Breast epithelium (tissue), 4 donors: ENCODE data around the gene POGLUT2. TPM values are rescaled to one million over a fixed set of nuclear protein-coding genes. Genes with fewer than 3 reads are reported as not detected.

Experiments used
- DNase-seq, 2 donors: peaks; one replicate each; pipeline ENCODE4 v3.0.0-alpha.2; 2019; ENCODE audit warnings: low spot score in 2 of 2
- H3K27ac ChIP-seq, 2 donors: fragments of 200-600 bp; sonication (generic) in 1 of 2; one replicate each; pipeline ENCODE4 v1.5.1; 2016 to 2019; ENCODE audit warnings: mild to moderate bottlenecking in 1 of 2
- H3K27me3 ChIP-seq, 2 donors: fragments of 200-600 bp; sonication (generic) in 1 of 2; one replicate each; pipeline versions ENCODE4 v1.5.1 to v1.6.0; 2017 to 2019; ENCODE audit warnings: control low read depth in 1 of 2, mild to moderate bottlenecking in 1 of 2
- H3K36me3 ChIP-seq: fragments of 200-600 bp; one replicate; pipeline ENCODE4 v1.5.1; 2019
- H3K4me1 ChIP-seq, 2 donors: fragments of 200-600 bp; sonication (generic); one replicate each; pipeline ENCODE4 v1.5.1; 2016 to 2019; ENCODE audit warnings: control low read depth in 1 of 2
- H3K4me3 ChIP-seq, 3 donors: fragments of 200-600 bp; sonication (generic); 1 replicate in 2 of 3; 2 replicates in 1 of 3; pipeline ENCODE4 v1.5.1; 2016 to 2019; ENCODE audit warnings: mild to moderate bottlenecking in 3 of 3, moderate library complexity in 2 of 3
- H3K9me3 ChIP-seq, 2 donors: fragments of 200-600 bp; sonication (generic) in 1 of 2; one replicate each; pipeline ENCODE4 v1.5.1; 2016 to 2019; ENCODE audit warnings: control low read depth in 1 of 2
- CTCF ChIP-seq, 3 donors: fragments of 450-650 bp; IDR thresholded peaks; one replicate each; pipeline ENCODE4 v1.5.1; 2016 to 2017; ENCODE audit warnings: antibody characterized with exemption in 3 of 3, mild to moderate bottlenecking in 3 of 3, moderate library complexity in 3 of 3
- POLR2A ChIP-seq: fragments of 450-650 bp; IDR thresholded peaks from one replicate; pipeline ENCODE4 v1.6.1; 2016; ENCODE audit warnings: antibody characterized with exemption, mild to moderate bottlenecking, moderate library complexity
- POLR2AphosphoS5 ChIP-seq, 3 donors: sonication (generic); formaldehyde crosslinking; IDR thresholded peaks; one replicate each; pipeline ENCODE4 v1.6.1; 2017; ENCODE audit warnings: antibody characterized with exemption in 3 of 3
- intact Hi-C: fragments of 100-400 bp; cut with DNase I; formaldehyde crosslinking; loops from one replicate; pipeline ENCODE4 v1.15.1; 2023; ENCODE audit warnings: low total_unique reads
- total RNA-seq, 3 donors: library from RNA; depleted of rRNA; stranded (reverse); fragments of >200 nt; gene quantifications; one replicate each; pipeline ENCODE4 v1.1.0, GENCODE V29; 2016

Gene POGLUT2
- total RNA-seq, 3 donors from 2014 or later, result 3.2 to 5.9 (median 5.9) TPM

DNA sequence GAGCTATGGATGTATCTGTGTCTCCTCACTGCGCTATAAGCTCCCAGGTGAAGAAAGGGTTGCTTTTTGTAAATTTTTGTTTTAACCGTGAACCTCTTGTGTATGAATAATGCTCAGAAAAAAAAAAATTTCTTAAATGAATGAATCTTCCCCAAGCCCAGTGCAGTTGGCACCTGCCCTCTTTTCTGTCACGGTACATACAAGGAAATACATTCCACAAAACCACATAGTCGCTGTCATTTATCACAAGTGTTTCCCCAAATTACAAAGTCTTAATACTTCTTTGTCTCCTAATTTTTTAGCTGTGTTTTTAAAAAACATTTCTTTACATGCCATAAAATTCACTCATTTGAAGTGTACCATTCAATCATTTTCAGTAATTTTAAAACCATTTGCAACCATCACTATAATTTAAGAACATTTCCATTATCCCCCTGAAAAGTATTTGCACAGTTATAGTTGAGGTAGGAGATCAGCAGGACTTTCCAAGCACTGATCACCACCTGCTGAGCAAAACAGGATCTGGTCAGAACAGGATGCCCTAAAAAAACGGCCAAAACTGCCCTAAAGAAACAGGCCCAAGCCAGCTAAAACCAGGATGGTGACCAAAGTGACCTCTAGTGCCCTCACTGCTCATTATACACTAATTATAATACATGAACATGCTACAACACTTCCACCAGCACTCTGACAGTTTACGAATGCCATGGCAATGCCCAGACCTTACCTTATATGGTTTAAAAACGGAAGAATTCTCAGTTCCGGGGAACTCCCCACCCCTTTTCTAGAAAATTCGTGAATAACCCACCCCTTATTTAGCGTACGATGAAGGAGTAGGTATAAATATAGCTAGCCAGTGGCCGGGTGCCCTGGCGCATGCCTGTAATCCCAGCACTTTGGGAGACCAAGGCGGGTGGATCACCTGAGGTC, 23.9 kb downstream of the POGLUT2 start:
- Histone ChIP-seq H3K27ac (no peak overlapping the region), H3K9me3 (no peaks in the 10 kb centered on the region), H3K4me3 (peak overlapping the region in 1 of 3 donors; percentile 76), H3K27me3 (no peaks in the 10 kb centered on the region), H3K36me3 (no peaks in the 10 kb centered on the region), H3K4me1 (no peaks in the 10 kb centered on the region)
- no peak for DNase-seq
- intact Hi-C loops, result no loop called here
- TF ChIP-seq POLR2A (no peak), CTCF (IDR thresholded peaks at IDR 0.05) (no peak), POLR2AphosphoS5 (IDR thresholded peaks at IDR 0.05) (no peak)

- no peak for TF ChIP-seq CTCF (IDR thresholded peaks at IDR 0.05)
- TF ChIP-seq POLR2AphosphoS5 (IDR thresholded peaks at IDR 0.05), result no peak
- no peak for TF ChIP-seq POLR2A
- Histone ChIP-seq H3K4me1 (no peaks in the 10 kb centered on the region), H3K27ac (peak overlapping the region; percentile 87 to 93), H3K27me3 (no peaks in the 10 kb centered on the region), H3K9me3 (no peaks in the 10 kb centered on the region), H3K36me3 (no peaks in the 10 kb centered on the region), H3K4me3 (peak overlapping the region; percentile 65 to 76 (median 74))
- DNase-seq, result no peak
- intact Hi-C loops, result no loop called here
Observed at GRCh38 chr13:102774214-102774568, 24.6 kb downstream of the POGLUT2 start.

GRCh38 chr13:102773441-102774213, 25.1 kb downstream of the POGLUT2 start, which contains the start of gene TEX30:
Gene TEX30 (minus strand): TSS chr13:102773786. CDS start chr13:102770026, 3,760 bp downstream.
- Histone ChIP-seq H3K4me3 (peak within 1 kb of the TSS; percentile 65 to 76 (median 74)), H3K9me3 (no peaks in the 10 kb centered on the region), H3K36me3 (no peaks in the 10 kb centered on the region), H3K4me1 (no peaks in the 10 kb centered on the region), H3K27ac (peak within 1 kb of the TSS; percentile 87 to 93), H3K27me3 (no peaks in the 10 kb centered on the region)
- peak; percentile 59 to 71 for DNase-seq
- TF ChIP-seq POLR2AphosphoS5 (IDR thresholded peaks at IDR 0.05), result peak; percentile 59 to 74 (median 63)
- peak in 1 of 3 donors; percentile 11 for TF ChIP-seq CTCF (IDR thresholded peaks at IDR 0.05)
- peak; percentile 51 for TF ChIP-seq POLR2A
- intact Hi-C loops, result loop anchor here (1.0 kb wide), 1 partner anchor 26 kb away; the partner anchor contains the start of gene BIVM

GRCh38 chr13:102772042-102772425, 26.7 kb downstream of the POGLUT2 start:
- no peak overlapping the region for H3K4me3 ChIP-seq
- no peaks in the 10 kb centered on the region for H3K27me3 ChIP-seq
- H3K36me3 ChIP-seq, result no peaks in the 10 kb centered on the region
- H3K4me1 ChIP-seq, result no peaks in the 10 kb centered on the region
- no peak overlapping the region for H3K27ac ChIP-seq
- intact Hi-C loops, result no loop called here
- TF ChIP-seq CTCF (IDR thresholded peaks at IDR 0.05) (no peak), POLR2A (no peak), POLR2AphosphoS5 (IDR thresholded peaks at IDR 0.05) (no peak)
- no peak for DNase-seq
- H3K9me3 ChIP-seq, result no peaks in the 10 kb centered on the region
